ENCODE results near the gene DNAJC5.

DNAJC5 gene

GRCh38 chr20:63937596-63937995, 42.7 kb downstream of the DNAJC5 start:
- no peaks in the 10 kb centered on the region for H4K20me1 ChIP-seq (ENCODE audit: control insufficient read depth, insufficient read depth, low read depth, low read length)
- H3K4me1 ChIP-seq (ENCODE audit: control insufficient read depth, low read length), result peaks cover 14% of the 10 kb centered on the region
- H3F3A ChIP-seq (ENCODE audit: control insufficient read depth, insufficient read depth), result 0 out of 2 replicates have a peak, but pooled peaks cover 3% of the 10 kb centered on the region
- H3K4me2 ChIP-seq (ENCODE audit: low read length), result no peak overlapping the region
- no peak overlapping the region for H3K27ac ChIP-seq (ENCODE audit: low read depth, low read length)
- peaks cover 50% of the 10 kb centered on the region for H3K36me3 ChIP-seq (ENCODE audit: control insufficient read depth, low read length)
- no peak overlapping the region for H3K4me3 ChIP-seq (ENCODE audit: low read length)
- no peaks in the 10 kb centered on the region for H3K9me2 ChIP-seq (replicated peaks; ENCODE audit: control insufficient read depth, low read length)
- no peaks in the 10 kb centered on the region for H3K9me3 ChIP-seq (ENCODE audit: control insufficient read depth, insufficient read depth, low read length)
- no peak for TF ChIP-seq EZH2phosphoT487 (IDR thresholded peaks at IDR 0.05; ENCODE audit: borderline replicate concordance, low read length)
- TF ChIP-seq, protein P1, sequence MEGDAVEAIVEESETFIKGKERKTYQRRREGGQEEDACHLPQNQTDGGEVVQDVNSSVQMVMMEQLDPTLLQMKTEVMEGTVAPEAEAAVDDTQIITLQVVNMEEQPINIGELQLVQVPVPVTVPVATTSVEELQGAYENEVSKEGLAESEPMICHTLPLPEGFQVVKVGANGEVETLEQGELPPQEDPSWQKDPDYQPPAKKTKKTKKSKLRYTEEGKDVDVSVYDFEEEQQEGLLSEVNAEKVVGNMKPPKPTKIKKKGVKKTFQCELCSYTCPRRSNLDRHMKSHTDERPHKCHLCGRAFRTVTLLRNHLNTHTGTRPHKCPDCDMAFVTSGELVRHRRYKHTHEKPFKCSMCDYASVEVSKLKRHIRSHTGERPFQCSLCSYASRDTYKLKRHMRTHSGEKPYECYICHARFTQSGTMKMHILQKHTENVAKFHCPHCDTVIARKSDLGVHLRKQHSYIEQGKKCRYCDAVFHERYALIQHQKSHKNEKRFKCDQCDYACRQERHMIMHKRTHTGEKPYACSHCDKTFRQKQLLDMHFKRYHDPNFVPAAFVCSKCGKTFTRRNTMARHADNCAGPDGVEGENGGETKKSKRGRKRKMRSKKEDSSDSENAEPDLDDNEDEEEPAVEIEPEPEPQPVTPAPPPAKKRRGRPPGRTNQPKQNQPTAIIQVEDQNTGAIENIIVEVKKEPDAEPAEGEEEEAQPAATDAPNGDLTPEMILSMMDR (IDR thresholded peaks at IDR 0.05; ENCODE audit: low read depth, low read length, poor library complexity, severe bottlenecking), result no peak
- peaks cover 6% of the 10 kb centered on the region; the same call in 1 of the 2 replicates for H3K79me2 ChIP-seq (ENCODE audit: control insufficient read depth, low read length)
- no peaks in the 10 kb centered on the region for H3K27me3 ChIP-seq (ENCODE audit: control insufficient read depth, low read length)

DNA sequence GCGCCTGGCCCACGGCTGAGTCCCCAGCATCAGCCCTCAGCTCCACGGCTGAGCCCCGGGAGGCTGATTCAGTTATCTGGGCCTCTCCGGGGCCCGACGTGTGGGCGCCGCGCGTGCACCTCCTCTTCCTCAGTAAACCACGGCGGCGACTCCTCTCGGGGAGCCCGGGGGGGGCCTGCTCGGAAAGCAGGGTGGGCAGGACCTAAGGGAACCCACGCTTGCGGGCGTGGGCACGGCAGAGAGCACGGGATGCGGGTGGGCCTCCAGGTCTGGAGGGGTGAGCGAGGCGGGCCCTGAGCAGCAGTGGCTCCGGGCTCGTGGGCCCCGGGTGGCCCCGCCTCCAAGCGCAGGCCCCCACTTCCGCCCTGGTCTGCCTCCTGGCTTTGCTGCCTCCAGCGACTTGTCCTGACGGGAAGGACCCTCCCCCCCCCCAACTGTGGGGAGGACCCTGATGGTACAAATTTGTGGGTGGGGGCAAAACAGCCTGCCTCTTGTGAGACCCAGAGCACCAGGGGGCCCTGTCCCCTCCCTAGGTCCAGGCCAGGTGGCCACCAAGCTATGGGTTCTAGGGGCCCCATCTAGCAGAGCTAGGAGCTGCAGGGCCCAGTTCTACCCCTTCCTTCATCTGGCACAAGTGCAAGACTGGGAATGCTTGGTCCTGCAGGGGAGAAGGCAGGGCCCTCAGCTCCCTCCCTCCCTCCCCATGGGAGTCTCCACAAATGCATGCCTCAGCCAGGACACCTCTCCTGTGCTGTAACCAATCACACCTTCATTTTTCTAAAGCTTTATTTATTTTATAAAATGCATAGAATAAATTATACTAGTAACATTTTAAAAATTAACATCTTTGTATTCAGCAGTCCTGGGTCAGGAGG, 44.4 kb downstream of the DNAJC5 start:
- Histone ChIP-seq H3K9me2 (replicated peaks; ENCODE audit: control insufficient read depth, low read length) (no peaks in the 10 kb centered on the region), H3K9me3 (ENCODE audit: control insufficient read depth, insufficient read depth, low read length) (no peaks in the 10 kb centered on the region), H3K4me3 (ENCODE audit: low read length) (no peak overlapping the region), H3K36me3 (ENCODE audit: control insufficient read depth, low read length) (peaks cover 54% of the 10 kb centered on the region), H4K20me1 (ENCODE audit: control insufficient read depth, insufficient read depth, low read depth, low read length) (no peaks in the 10 kb centered on the region), H3F3A (ENCODE audit: control insufficient read depth, insufficient read depth) (0 out of 2 replicates have a peak, but pooled peaks cover 3% of the 10 kb centered on the region), H3K4me1 (ENCODE audit: control insufficient read depth, low read length) (peaks cover 14% of the 10 kb centered on the region), H3K27me3 (ENCODE audit: control insufficient read depth, low read length) (no peaks in the 10 kb centered on the region), H3K79me2 (ENCODE audit: control insufficient read depth, low read length) (peaks cover 6% of the 10 kb centered on the region; the same call in 1 of the 2 replicates), H3K4me2 (ENCODE audit: low read length) (no peak overlapping the region), H3K27ac (ENCODE audit: low read depth, low read length) (no peak overlapping the region)
- no peak for TF ChIP-seq EZH2phosphoT487 (IDR thresholded peaks at IDR 0.05; ENCODE audit: borderline replicate concordance, low read length)
- TF ChIP-seq, protein P1 (IDR thresholded peaks at IDR 0.05; ENCODE audit: low read depth, low read length, poor library complexity, severe bottlenecking), result no peak

GRCh38 chr20:63940071-63940471, 45.1 kb downstream of the DNAJC5 start:
- Histone ChIP-seq H3K4me3 (ENCODE audit: low read length) (no peak overlapping the region), H3K27me3 (ENCODE audit: control insufficient read depth, low read length) (no peaks in the 10 kb centered on the region), H3K4me1 (ENCODE audit: control insufficient read depth, low read length) (peaks cover 14% of the 10 kb centered on the region), H3K4me2 (ENCODE audit: low read length) (no peak overlapping the region), H4K20me1 (ENCODE audit: control insufficient read depth, insufficient read depth, low read depth, low read length) (no peaks in the 10 kb centered on the region), H3K27ac (ENCODE audit: low read depth, low read length) (no peak overlapping the region), H3K36me3 (ENCODE audit: control insufficient read depth, low read length) (peaks cover 53% of the 10 kb centered on the region), H3K9me2 (replicated peaks; ENCODE audit: control insufficient read depth, low read length) (no peaks in the 10 kb centered on the region), H3F3A (ENCODE audit: control insufficient read depth, insufficient read depth) (0 out of 2 replicates have a peak, but pooled peaks cover 3% of the 10 kb centered on the region), H3K79me2 (ENCODE audit: control insufficient read depth, low read length) (peaks cover 3% of the 10 kb centered on the region), H3K9me3 (ENCODE audit: control insufficient read depth, insufficient read depth, low read length) (no peaks in the 10 kb centered on the region)
- TF ChIP-seq, protein P1 (IDR thresholded peaks at IDR 0.05; ENCODE audit: low read depth, low read length, poor library complexity, severe bottlenecking), result no peak
- no peak for TF ChIP-seq EZH2phosphoT487 (IDR thresholded peaks at IDR 0.05; ENCODE audit: borderline replicate concordance, low read length)

All from DOHH2 (cell line).